ENCODE data around the gene FBRS.
"Not testable (repeated sequence)": the region's sequence is repeated elsewhere in the genome, so short reads cannot be mapped to it uniquely, and the experiment has no call there.

FBRS gene

GRCh38 chr16:30699615-30700099 is 41.4 kb downstream of the FBRS start:
- TF ChIP-seq, protein P1, sequence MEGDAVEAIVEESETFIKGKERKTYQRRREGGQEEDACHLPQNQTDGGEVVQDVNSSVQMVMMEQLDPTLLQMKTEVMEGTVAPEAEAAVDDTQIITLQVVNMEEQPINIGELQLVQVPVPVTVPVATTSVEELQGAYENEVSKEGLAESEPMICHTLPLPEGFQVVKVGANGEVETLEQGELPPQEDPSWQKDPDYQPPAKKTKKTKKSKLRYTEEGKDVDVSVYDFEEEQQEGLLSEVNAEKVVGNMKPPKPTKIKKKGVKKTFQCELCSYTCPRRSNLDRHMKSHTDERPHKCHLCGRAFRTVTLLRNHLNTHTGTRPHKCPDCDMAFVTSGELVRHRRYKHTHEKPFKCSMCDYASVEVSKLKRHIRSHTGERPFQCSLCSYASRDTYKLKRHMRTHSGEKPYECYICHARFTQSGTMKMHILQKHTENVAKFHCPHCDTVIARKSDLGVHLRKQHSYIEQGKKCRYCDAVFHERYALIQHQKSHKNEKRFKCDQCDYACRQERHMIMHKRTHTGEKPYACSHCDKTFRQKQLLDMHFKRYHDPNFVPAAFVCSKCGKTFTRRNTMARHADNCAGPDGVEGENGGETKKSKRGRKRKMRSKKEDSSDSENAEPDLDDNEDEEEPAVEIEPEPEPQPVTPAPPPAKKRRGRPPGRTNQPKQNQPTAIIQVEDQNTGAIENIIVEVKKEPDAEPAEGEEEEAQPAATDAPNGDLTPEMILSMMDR (IDR thresholded peaks at IDR 0.05) = no peak
- Histone ChIP-seq H3K4me3 (peak overlapping the region; percentile 100), H3K27ac (peak overlapping the region; percentile 100)
- no peak for DNase-seq (ENCODE audit: low spot score)

DNA sequence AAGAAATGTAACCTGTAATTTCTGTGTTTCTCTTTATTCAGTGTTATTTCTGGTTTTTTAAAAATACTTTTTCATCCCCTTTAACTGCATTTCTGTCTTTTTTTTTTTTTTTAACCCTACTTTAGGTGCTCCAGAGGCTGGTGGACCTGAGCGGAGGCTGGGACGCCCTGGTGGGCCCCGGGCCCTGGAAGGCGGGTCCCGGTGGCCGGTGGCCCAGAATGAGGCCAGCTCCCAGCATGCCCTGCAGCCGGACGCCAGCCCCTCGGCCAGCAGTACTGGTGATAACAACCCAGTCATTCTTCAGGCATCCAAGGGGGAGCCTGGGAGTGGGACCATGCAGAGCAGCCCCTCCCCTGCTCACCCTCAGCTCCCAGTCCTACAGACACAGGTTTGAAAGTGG is 42.3 kb downstream of the FBRS start:
- no peak for DNase-seq (ENCODE audit: low spot score)
- Histone ChIP-seq H3K4me3 (no peak overlapping the region), H3K27ac (no peak overlapping the region)
- TF ChIP-seq, protein P1 (IDR thresholded peaks at IDR 0.05) = no peak

DNA sequence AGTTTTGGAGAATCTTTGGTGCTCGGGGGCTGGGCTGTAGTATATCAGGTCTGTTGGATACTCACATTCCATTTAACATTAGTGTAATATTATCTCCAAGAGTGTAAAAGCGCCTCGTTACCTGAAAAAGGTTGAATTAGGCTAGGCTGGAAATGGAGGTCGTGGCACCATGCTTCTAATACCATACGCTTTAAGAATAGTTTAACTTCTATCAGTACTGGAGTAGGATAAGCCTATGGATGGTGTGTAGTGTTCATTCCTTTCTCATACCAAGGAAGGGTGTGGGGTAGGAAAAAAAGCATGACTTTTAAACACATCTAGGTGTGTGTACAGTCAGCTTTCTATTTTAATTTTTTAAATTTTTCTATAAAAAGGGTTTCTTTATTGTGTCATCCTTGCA is 42.7 kb downstream of the FBRS start:
- Histone ChIP-seq H3K4me3 (no peak overlapping the region), H3K27ac (no peak overlapping the region)
- DNase-seq (ENCODE audit: low spot score) = no peak
- TF ChIP-seq, protein P1 (IDR thresholded peaks at IDR 0.05) = no peak

DNA sequence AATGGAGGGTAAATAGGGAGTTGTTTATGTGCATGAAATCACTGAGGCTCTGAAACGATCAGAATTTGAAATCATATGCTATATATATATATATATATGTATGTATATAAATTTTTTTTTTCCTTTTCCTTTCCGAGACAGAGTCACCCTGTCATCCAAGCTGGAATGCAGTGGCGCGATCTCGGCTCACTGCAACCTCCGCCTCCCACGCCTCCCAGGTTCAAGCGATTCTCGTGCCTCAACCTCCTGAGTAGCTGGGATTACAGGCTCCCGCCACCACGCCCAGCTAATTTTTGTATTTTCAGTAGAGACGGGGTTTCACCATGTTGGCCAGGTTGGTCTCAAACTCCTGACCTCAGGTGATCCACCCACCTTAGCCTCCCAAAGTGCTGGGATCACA is 44.8 kb downstream of the FBRS start:
- DNase-seq (ENCODE audit: low spot score); H3K27ac ChIP-seq; H3K4me3 ChIP-seq: not testable (repeated sequence)

DNA sequence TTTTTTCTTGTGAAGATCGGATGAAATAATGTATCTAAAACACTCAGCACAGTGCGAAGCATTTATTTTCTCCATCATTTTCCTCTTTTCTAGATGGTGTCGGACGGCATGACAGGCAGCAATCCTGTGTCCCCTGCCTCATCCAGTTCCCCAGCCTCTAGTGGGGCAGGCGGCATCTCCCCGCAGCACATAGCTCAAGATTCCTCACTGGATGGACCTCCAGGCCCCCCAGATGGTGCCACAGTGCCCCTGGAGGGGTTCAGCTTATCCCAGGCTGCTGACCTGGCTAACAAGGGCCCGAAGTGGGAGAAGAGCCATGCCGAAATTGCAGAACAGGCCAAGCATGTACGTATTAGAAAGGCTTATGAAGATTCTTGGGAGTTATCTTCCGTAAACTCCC is 45.7 kb downstream of the FBRS start:
- DNase-seq (ENCODE audit: low spot score) = no peak
- H3K27ac ChIP-seq = no peak overlapping the region
- H3K4me3 ChIP-seq = no peak overlapping the region
- TF ChIP-seq, protein P1 (IDR thresholded peaks at IDR 0.05) = no peak

DNA sequence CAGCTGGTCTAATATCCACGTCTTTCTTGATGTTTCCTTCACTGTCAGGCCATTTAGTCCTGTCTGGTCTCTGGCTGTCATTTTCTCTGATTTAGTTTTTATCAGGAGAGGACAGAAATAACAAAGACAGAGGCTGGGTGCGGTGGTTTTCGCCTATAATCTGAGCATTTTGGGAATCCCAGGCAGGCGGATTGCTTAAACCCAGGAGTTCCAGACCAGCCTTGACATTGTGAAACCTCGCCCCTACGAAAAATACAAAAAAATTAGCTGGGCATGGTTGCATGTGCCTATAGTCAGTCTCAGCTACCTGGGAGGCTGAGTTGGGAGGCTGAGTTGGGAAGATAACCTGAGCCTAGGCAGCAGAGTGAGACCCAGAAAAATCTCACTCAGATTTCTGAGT is 47.8 kb downstream of the FBRS start:
- TF ChIP-seq, protein P1 (IDR thresholded peaks at IDR 0.05) = no peak
- no peak for DNase-seq (ENCODE audit: low spot score)
- Histone ChIP-seq H3K27ac (no peak overlapping the region), H3K4me3 (no peak overlapping the region)

GRCh38 chr16:30710971-30711370 is 52.7 kb downstream of the FBRS start:
- H3K27ac ChIP-seq = no peak overlapping the region
- no peak overlapping the region for H3K4me3 ChIP-seq
- TF ChIP-seq, protein P1 (IDR thresholded peaks at IDR 0.05) = no peak
- DNase-seq (ENCODE audit: low spot score) = no peak

- Histone ChIP-seq H3K27ac (no peak overlapping the region), H3K4me3 (no peak overlapping the region)
- TF ChIP-seq, protein P1 (IDR thresholded peaks at IDR 0.05) = no peak
- DNase-seq (ENCODE audit: low spot score) = no peak
Measured at GRCh38 chr16:30711712-30712111, 53.5 kb downstream of the FBRS start.

Data from coronary artery (tissue), 2 donors.